Endothelial cell of umbilical vein (primary cell): ENCODE data around the gene PAPPA. TPM values are rescaled to one million over a fixed set of nuclear protein-coding genes. Genes with fewer than 3 reads are reported as not detected.

Experiments used
- BruUV-seq: library from RNA; stranded (reverse); fragments of 400-500 nt; replicated peaks from 2 replicates; lab custom pipeline; 2021; lab: Mats Ljungman, UMichigan
- CTCF ChIA-PET: fragments of 300-600, 350-600 bp; sonication (Branson Sonifier 250); formaldehyde crosslinking; loops from one replicate; lab custom pipeline; 2021; ENCODE audit warnings: antibody characterized with exemption, inconsistent platforms; lab: Charles Lee
- POLR2A ChIA-PET: fragments of 300-600, 350-600 bp; sonication (Branson Sonifier 250); formaldehyde crosslinking; loops from one replicate; lab custom pipeline; 2021; ENCODE audit warnings: antibody characterized with exemption, inconsistent platforms; lab: Charles Lee
- DNase-seq: peaks from one replicate; pipeline ENCODE4 v3.0.0-alpha.2; 2011; ENCODE audit warnings: low read depth, low spot score
- FAIRE-seq: peaks from 2 replicates; lab custom pipeline; 2011; peaks lifted over from hg19 to GRCh38; lab: Jason Lieb, UNC
- H2AFZ ChIP-seq: 2 replicates; pipeline ENCODE4 v1.6.0; 2012; ENCODE audit warnings: low read depth, low read length, control low read depth, inconsistent platforms
- H3K27ac ChIP-seq: 2 replicates; pipeline ENCODE4 v1.5.1; 2011; ENCODE audit warnings: low read depth, mild to moderate bottlenecking, control low read depth, low read length, moderate library complexity; ENCODE audit not compliant: insufficient read depth
- H3K27me3 ChIP-seq, 2 experiments: 2 replicates each; pipeline versions ENCODE4 v1.6.0 to v1.6.1; 2011; ENCODE audit warnings: low read length in 2 of 2, mixed read lengths in 1 of 2; ENCODE audit not compliant: control insufficient read depth in 2 of 2, insufficient read depth in 2 of 2
- H3K36me3 ChIP-seq, 2 experiments: 2 replicates in 1 of 2; 3 replicates in 1 of 2; pipeline ENCODE4 v1.5.1; 2011; ENCODE audit warnings: low read length in 2 of 2, mild to moderate bottlenecking in 1 of 2, moderate library complexity in 1 of 2; ENCODE audit not compliant: control insufficient read depth in 2 of 2, insufficient read depth in 2 of 2; ENCODE audit errors: extremely low read depth in 1 of 2
- H3K4me1 ChIP-seq: 3 replicates; pipeline ENCODE4 v1.5.1; 2011; ENCODE audit warnings: mild to moderate bottlenecking, low read length; ENCODE audit not compliant: control insufficient read depth, insufficient read depth; ENCODE audit errors: extremely low read depth
- H3K4me2 ChIP-seq: 2 replicates; pipeline ENCODE4 v1.6.1; 2011; ENCODE audit warnings: low read length, control low read depth, mixed read lengths; ENCODE audit not compliant: insufficient read depth
- H3K4me3 ChIP-seq, 3 experiments: fragments of 200-600 bp in 1 of 3; sonication (generic), shearing (Covaris generic) in 1 of 3; replicated peaks in 1 of 3; 2 replicates each; pipeline ENCODE4 v1.5.1; 2011 to 2016; ENCODE audit warnings: control low read depth in 3 of 3, low read length in 3 of 3, mild to moderate bottlenecking in 2 of 3, inconsistent platforms in 1 of 3, low read depth in 1 of 3, moderate library complexity in 1 of 3; ENCODE audit not compliant: insufficient read depth in 1 of 3
- H3K79me2 ChIP-seq: 2 replicates; pipeline ENCODE4 v1.6.0; 2012; ENCODE audit warnings: low read length, inconsistent platforms; ENCODE audit not compliant: control insufficient read depth, insufficient read depth
- H3K9ac ChIP-seq: replicated peaks from 2 replicates; pipeline ENCODE3; 2011; ENCODE audit warnings: low read length, control low read depth; ENCODE audit not compliant: insufficient read depth; ENCODE audit errors: extremely low read depth
- H3K9me1 ChIP-seq: replicated peaks from 3 replicates; pipeline ENCODE4 v1.6.0; 2011; ENCODE audit warnings: mild to moderate bottlenecking, low read length; ENCODE audit not compliant: control insufficient read depth, insufficient read depth; ENCODE audit errors: extremely low read depth
- H3K9me3 ChIP-seq: replicated peaks from 2 replicates; pipeline ENCODE4 v1.5.1; 2012; ENCODE audit warnings: low read length, inconsistent platforms; ENCODE audit not compliant: control insufficient read depth, insufficient read depth
- H4K20me1 ChIP-seq: replicated peaks from 2 replicates; pipeline ENCODE3; 2011; ENCODE audit warnings: mild to moderate bottlenecking, low read length; ENCODE audit not compliant: control insufficient read depth, insufficient read depth; ENCODE audit errors: extremely low read depth
- CTCF ChIP-seq, 2 donors: IDR thresholded peaks; 1 replicate in 1 of 2; 2 replicates in 1 of 2; pipeline ENCODE4 v1.5.1; 2011; ENCODE audit warnings: low read length in 2 of 2, mild to moderate bottlenecking in 2 of 2, moderate library complexity in 2 of 2, control low read depth in 1 of 2, inconsistent platforms in 1 of 2, low read depth in 1 of 2; ENCODE audit not compliant: insufficient read depth in 1 of 2; ENCODE audit errors: extremely low read depth in 1 of 2
- EZH2 ChIP-seq: IDR thresholded peaks from 2 replicates; pipeline ENCODE4 v1.6.1; 2012; ENCODE audit warnings: borderline replicate concordance, low read depth, mild to moderate bottlenecking, moderate library complexity, low read length, inconsistent platforms; ENCODE audit not compliant: severe bottlenecking
- FOS ChIP-seq: IDR thresholded peaks from 2 replicates; pipeline ENCODE4 v1.6.1; 2011; ENCODE audit warnings: mild to moderate bottlenecking, low read length, moderate library complexity, borderline replicate concordance; ENCODE audit not compliant: insufficient read depth
- GATA2 ChIP-seq: IDR thresholded peaks from 2 replicates; pipeline ENCODE4 v1.7.0; 2011; ENCODE audit warnings: low read depth, mild to moderate bottlenecking, moderate library complexity, mixed read lengths, low read length; ENCODE audit not compliant: insufficient read length, insufficient read depth
- JUN ChIP-seq: IDR thresholded peaks from 2 replicates; pipeline ENCODE4 v1.6.1; 2011; ENCODE audit warnings: borderline replicate concordance, low read depth; ENCODE audit not compliant: insufficient read length, insufficient read depth
- MAX ChIP-seq: IDR thresholded peaks from 2 replicates; pipeline ENCODE4 v1.6.1; 2011; ENCODE audit not compliant: insufficient read depth, insufficient read length
- MYC ChIP-seq: IDR thresholded peaks from one replicate; pipeline ENCODE4 v1.6.1; 2011; ENCODE audit warnings: mild to moderate bottlenecking, low read depth, low read length
- POLR2A ChIP-seq: IDR thresholded peaks from 2 replicates; pipeline ENCODE4 v1.6.1; 2012; ENCODE audit warnings: low read depth, mild to moderate bottlenecking, control low read depth, low read length
- POLR2AphosphoS5 ChIP-seq: IDR thresholded peaks from 2 replicates; pipeline ENCODE4 v1.6.1; 2012; ENCODE audit warnings: low read depth, mild to moderate bottlenecking, control low read depth, low read length, moderate library complexity; ENCODE audit not compliant: insufficient read depth
- dilution Hi-C: fragments of 300-500 bp; cut with MboI; formaldehyde crosslinking; loops from one replicate; pipeline ENCODE4 v1.15.0; 2019; ENCODE audit warnings: low sequenced_read_pairs; ENCODE audit not compliant: extremely low pct_ligation_motif_present
- intact Hi-C: fragments of 100-400 bp; cut with micrococcal nuclease; formaldehyde crosslinking; loops from one replicate; pipeline ENCODE4 v1.10.0; 2022
- polyA plus RNA-seq, 4 experiments: library from polyadenylated mRNA; depleted of rRNA in 3 of 4; stranded (reverse) in 3 of 4; unstranded in 1 of 4; fragments of >200 nt; gene quantifications; 2 replicates each; pipeline versions ENCODE4 v1.2.1 to v1.2.3, GENCODE V29; 2011 to 2012; ENCODE audit warnings: missing spikeins in 1 of 4
- total RNA-seq: library from RNA; stranded (reverse); gene quantifications from 2 replicates; pipeline ENCODE4 v1.2.3, GENCODE V29; 2021

Gene PAPPA
- total and polyA plus RNA-seq, 2 donors (not counting 3 experiments of a cell fraction or from before 2014, with no cell fraction given), result 0.13 to 0.41 TPM

GRCh38 chr9:116391306-116391900, 237.8 kb downstream of the PAPPA start:
- TF ChIP-seq EZH2 (no peak), MYC (no peak), POLR2AphosphoS5 (no peak), POLR2A (no peak), CTCF (IDR thresholded peaks at IDR 0.05; ENCODE audit: extremely low read depth in 1 of 2, insufficient read depth in 1 of 2, low read depth in 1 of 2, low read length in 2 of 2) (no peak), GATA2 (no peak), MAX (no peak), JUN (no peak), FOS (no peak)
- Histone ChIP-seq H3K36me3 (no peaks in the 10 kb centered on the region), H3K27me3 (no peaks in the 10 kb centered on the region), H3K4me1 (no peaks in the 10 kb centered on the region), H3K9me1 (no peaks in the 10 kb centered on the region), H4K20me1 (no peaks in the 10 kb centered on the region), H3K4me2 (no peak overlapping the region), H3K9me3 (peaks cover 2% of the 10 kb centered on the region), H3K79me2 (no peaks in the 10 kb centered on the region), H3K4me3 (no peak overlapping the region), H2AFZ (no peak overlapping the region), H3K27ac (no peak overlapping the region), H3K9ac (no peak overlapping the region)
- FAIRE-seq (no peak), DNase-seq (no peak)
- ChIA-PET POLR2A (no interaction called here), CTCF (no interaction called here)
- BruUV-seq, result no TSS peak
- intact Hi-C loops, result no loop called here
- dilution Hi-C loops, result no loop called here
